VCaP (cell line): Measurements from ENCODE around the gene ACAT2.

ENCODE experiments used
- H3K27ac ChIP-seq: fragments of 450-650 bp; 2 replicates; pipeline ENCODE4 v1.5.1; 2017
- TF ChIP-seq, protein P1 (sequence below): fragments of 450-650 bp; conservative IDR thresholded peaks from 2 replicates; pipeline ENCODE4 v1.5.1; 2017; ENCODE audit warnings: mild to moderate bottlenecking, moderate library complexity

Gene ACAT2

DNA sequence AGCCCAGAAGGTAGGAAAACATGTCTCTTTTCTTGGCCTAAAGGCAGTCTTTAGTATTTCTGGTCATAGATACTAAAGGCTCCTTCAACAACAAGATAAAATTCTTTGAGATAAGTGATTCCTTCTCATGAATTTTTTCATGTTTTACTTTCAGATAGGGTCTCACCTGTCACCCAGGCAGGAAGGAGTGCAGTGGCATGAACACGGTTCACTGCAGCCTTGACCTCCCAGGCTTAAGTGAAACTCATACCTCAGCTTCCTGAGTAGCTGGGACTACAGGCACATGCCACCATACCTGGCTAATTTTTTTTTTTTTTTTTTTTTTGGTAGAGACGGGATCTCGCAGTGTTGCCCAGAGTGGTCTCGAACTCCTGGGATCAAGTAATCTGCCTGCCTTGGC is 47.3 kb downstream of the ACAT2 start:
- no peak overlapping the region for H3K27ac ChIP-seq
- TF ChIP-seq, protein P1, sequence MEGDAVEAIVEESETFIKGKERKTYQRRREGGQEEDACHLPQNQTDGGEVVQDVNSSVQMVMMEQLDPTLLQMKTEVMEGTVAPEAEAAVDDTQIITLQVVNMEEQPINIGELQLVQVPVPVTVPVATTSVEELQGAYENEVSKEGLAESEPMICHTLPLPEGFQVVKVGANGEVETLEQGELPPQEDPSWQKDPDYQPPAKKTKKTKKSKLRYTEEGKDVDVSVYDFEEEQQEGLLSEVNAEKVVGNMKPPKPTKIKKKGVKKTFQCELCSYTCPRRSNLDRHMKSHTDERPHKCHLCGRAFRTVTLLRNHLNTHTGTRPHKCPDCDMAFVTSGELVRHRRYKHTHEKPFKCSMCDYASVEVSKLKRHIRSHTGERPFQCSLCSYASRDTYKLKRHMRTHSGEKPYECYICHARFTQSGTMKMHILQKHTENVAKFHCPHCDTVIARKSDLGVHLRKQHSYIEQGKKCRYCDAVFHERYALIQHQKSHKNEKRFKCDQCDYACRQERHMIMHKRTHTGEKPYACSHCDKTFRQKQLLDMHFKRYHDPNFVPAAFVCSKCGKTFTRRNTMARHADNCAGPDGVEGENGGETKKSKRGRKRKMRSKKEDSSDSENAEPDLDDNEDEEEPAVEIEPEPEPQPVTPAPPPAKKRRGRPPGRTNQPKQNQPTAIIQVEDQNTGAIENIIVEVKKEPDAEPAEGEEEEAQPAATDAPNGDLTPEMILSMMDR: no peak

DNA sequence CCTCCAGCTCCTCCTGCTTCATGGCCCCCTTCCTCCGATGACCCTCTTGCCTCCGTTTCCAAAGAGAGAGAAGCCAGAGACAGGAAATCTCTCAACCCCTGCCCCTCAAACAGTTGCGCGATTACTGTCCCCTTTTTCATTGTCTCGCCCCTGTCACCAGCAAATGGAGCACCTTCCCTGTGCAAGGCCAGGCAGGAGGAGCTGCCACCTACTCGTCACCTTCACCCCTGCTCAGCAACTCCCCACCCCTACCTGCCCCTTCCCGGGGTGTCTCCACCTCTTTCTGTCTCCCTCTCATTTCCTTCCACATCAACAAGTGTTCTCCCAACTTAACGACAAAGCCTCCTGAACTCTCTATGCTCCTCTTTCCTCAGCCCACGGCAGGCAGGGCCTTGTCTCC is 51.9 kb downstream of the ACAT2 start:
- H3K27ac ChIP-seq: no peak overlapping the region
- TF ChIP-seq, protein P1: no peak

DNA sequence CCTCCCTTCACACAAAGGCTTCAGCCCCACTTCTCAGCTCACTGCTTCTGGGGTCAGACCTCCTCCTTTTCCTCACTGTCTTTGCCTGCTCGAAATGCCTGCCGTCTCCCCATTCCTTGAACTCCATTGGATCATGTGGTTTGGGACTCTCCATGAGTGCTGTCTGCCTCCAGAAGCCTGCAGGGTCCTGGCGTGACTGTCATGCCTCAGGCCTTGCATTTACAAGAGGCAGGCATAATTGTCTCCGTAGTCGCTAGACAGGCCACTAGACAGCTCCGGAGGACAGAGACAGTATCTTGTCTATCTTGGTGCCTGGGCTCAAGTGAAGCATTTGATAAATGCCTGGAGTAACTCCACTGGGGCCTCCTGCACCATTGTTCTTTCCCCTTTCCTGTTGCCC is 53.6 kb downstream of the ACAT2 start:
- no peak overlapping the region for H3K27ac ChIP-seq
- TF ChIP-seq, protein P1: no peak

DNA sequence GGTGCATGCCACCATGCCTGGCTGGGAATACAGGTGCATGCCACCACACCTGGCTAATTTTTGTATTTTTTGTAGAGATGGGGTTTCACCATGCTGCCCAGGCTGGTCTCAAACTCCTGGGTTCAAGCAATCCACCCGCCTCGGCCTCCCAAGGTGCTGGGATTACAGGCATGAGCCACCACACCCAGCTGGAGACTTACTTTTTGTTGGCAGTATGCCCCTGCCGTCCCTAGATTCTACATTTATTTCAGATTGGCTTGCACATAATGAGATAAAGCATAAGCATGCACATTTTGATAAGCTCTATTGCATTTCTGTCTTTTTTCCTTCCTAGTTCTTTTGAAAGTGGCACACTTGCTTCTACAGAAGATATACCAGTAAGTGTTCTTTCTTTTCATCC is 54.9 kb downstream of the ACAT2 start:
- peak overlapping the region; percentile 79 for H3K27ac ChIP-seq

DNA sequence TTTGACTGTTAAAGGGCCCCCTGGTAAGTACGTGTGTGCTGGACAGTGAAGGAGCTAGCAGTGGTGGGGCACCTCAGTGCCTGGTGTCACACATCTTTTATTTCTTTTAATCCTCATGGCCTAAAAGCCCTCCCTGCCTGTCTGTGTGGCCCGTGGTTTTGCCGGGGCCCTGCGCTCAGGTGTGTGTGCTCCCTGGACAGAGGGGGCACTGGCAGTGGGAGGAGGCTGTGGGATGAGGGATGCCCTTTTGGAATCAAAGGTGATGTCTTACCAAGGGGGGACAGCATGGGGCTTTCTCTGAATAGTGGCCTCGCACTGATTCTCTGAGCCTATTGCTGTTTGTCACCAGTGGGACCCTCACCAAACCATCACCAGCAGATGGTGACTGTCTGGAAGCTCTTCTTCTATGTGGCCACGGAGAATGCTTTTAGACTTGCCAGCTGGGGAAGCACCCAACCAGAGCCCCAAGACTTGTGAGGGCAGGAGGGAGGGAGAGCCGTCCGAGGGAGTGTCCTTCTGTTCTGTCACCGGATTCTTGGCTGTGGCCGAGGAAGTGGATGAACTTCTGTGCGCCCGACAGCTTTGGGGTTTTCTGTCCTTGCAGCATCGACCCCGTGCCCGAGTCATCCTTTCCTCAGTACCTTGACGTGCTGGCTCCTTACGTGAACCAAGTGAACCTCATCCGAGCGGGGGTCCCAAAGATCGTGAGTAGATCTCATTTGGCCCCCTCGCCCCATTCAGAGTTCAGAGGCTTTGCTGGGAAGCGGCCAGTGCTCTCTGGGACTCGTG is 56.3 kb downstream of the ACAT2 start:
- peak overlapping the region; percentile 79; the same call in 1 of the 2 replicates for H3K27ac ChIP-seq
- TF ChIP-seq, protein P1: no peak

DNA sequence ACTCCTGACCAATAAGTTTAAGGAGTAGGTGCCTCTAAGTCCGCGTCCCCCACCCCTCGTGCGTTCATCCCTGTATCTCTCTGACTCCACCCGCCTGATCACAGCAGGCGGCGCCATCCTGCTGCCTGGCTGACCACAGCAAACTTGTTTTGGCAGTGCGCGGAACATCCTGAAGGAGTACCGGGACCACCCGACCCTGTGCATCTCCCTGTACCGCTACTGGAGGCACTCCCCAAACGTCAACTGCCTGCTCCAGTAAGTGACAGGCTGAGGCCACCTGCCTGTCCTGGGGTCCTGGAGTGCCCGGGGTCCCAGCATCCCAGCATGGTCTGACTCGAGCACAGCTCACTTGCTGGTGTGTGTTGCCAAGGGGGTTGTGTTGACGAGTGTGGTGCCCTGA is 57.3 kb downstream of the ACAT2 start:
- no peak overlapping the region for H3K27ac ChIP-seq
- TF ChIP-seq, protein P1: no peak

DNA sequence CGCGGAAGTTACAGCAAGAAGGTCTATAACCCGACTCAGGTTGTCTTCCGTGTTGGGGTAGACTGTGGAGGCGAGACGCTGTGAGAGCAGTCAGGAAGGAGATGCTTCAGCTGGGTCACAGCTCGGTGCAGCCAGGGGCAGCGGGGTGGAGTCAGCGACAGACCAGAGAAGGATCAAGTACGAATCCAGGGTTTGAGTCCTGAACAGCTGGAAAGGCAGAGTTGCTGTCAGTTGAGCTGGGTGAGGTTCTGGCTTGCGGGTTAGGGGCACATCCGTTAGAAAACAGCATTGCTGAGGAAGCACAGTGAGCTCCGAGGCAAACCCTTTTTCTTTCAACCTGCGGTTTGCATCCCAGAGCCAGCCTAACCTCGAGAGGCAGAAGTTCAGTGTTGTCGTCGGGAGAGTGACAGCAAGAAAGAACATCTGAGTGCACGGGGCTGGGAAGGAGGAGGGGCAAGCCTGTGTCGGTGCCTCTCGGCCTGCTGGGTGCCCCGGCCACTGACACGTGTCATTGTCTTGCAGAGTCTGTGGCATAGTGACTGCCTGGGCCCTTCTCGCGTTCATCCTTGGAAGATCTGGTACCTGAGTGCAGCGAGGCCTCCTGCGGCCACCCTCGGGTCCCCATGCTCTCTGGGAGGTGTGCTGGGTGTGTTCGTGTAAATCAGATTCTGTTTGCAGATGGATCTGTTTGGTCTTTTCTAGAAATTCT is 58.2 kb downstream of the ACAT2 start:
- TF ChIP-seq, protein P1: no peak
- H3K27ac ChIP-seq: no peak overlapping the region

DNA sequence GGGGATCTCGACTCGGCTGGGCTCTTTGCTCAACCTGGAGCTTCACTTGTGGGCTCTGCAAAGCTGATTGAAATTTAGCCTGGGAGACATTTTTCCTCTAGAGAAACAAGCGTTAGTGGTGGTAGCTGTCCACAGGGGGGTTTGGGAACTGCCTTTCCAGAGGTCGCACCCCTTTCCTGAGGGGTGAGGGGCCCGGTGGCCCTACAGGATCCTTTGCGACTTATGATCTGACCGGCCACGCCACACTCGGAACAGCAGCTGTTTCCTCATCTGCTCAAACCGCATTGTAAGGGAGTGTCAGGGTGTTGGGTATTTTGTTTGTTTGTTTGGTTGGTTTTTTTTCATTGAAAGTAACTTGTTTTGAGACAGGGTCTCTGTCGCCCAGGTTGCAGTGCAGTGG is 59.3 kb downstream of the ACAT2 start:
- H3K27ac ChIP-seq: no peak overlapping the region
- TF ChIP-seq, protein P1: no peak
